Adrenal gland (tissue), 19 donors: ENCODE measurements around the gene MAP4K3. TPM values are rescaled to one million over a fixed set of nuclear protein-coding genes. Genes with fewer than 3 reads are reported as not detected.

Experiments used
- DNase-seq, 7 donors: peaks; one replicate each; pipeline ENCODE4 v3.0.0-alpha.2; 2019 to 2020
- H3K27ac ChIP-seq, 5 donors: fragments of 200-600 bp; sonication (generic) in 4 of 5; 1 replicate in 3 of 5; 2 replicates in 2 of 5; pipeline versions ENCODE4 v1.5.1 to v1.8.0; 2016 to 2020; ENCODE audit warnings: mild to moderate bottlenecking in 1 of 5
- H3K27me3 ChIP-seq: fragments of 200-600 bp; 2 replicates; pipeline ENCODE4 v1.8.0; 2021
- H3K36me3 ChIP-seq, 2 donors: fragments of 200-600 bp; replicated peaks in 1 of 2; 1 replicate in 1 of 2; 2 replicates in 1 of 2; pipeline versions ENCODE4 v1.5.1 to v1.8.0; 2018 to 2022
- H3K4me1 ChIP-seq, 2 donors: fragments of 200-600 bp; replicated peaks in 1 of 2; 1 replicate in 1 of 2; 2 replicates in 1 of 2; pipeline versions ENCODE4 v1.5.1 to v1.8.0; 2018 to 2021
- H3K4me3 ChIP-seq, 4 donors: fragments of 200-600 bp; sonication (generic) in 3 of 4; one replicate each; pipeline ENCODE4 v1.5.1; 2016 to 2018
- H3K9me3 ChIP-seq, 3 donors: fragments of 200-600 bp; sonication (generic) in 1 of 3; replicated peaks in 1 of 3; 1 replicate in 2 of 3; 2 replicates in 1 of 3; pipeline versions ENCODE4 v1.5.1 to v1.8.0; 2016 to 2021
- POLR2A ChIP-seq, 2 donors: fragments of 450-650 bp; IDR thresholded peaks; one replicate each; pipeline ENCODE4 v1.6.1; 2017; ENCODE audit warnings: antibody characterized with exemption in 2 of 2, mild to moderate bottlenecking in 2 of 2, moderate library complexity in 1 of 2
- WGBS, 4 donors: extraction: QIAGEN DNeasy Blood & Tissue Kit in 2 of 4; methylation state at CpG; one replicate each; pipeline versions ENCODE4 v1.1.5 to v1.1.7; 2013 to 2017; 5-methylcytosine and 5-hydroxymethylcytosine counted together
- intact Hi-C, 2 donors: fragments of 100-400 bp; cut with DNase I; formaldehyde crosslinking; loops; one replicate each; pipeline versions ENCODE4 v1.14.1 to v1.15.0; 2022 to 2023
- long read RNA-seq, 10 donors: library from polyadenylated mRNA in 3 of 10; unstranded in 2 of 10; stranded (forward) in 1 of 10; transcript quantifications; one replicate each; pipeline ENCODE4 v2.0.0 and lab custom pipeline, GENCODE V29; 2021 to 2026
- polyA plus RNA-seq, 3 donors: library from polyadenylated mRNA; stranded (reverse); fragments of 200-250 nt in 2 of 3; fragments of 350-450 nt in 1 of 3; fragmentation: Illumina TruSeq in 1 of 3; extraction: RNeasy Lipid Tissue Mini Kit (QIAGEN cat#74804) in 1 of 3; gene quantifications; one replicate each; pipeline ENCODE4 v1.2.3, GENCODE V29; 2013 to 2014
- total RNA-seq, 9 donors: library from RNA; depleted of rRNA in 4 of 9; stranded (reverse); fragments of >200 nt in 4 of 9; fragments of 120-200 nt in 1 of 9; fragmentation: NEBNext Ultra II Directional in 1 of 9; extraction: Animal tissue kit (Norgen Biotek cat#: 25700) in 1 of 9; gene quantifications; one replicate each; pipeline versions ENCODE4 v1.1.0 to v1.2.4, GENCODE V29; 2013 to 2023
- TF ChIP-seq, protein P1 (sequence below), 6 experiments: fragments of 450-650 bp in 4 of 6; fragments of 200-600 bp in 2 of 6; sonication (generic) in 1 of 6; IDR thresholded peaks; 1 replicate in 5 of 6; 2 replicates in 1 of 6; pipeline versions ENCODE4 v1.5.1 to v1.8.0; 2016 to 2021; ENCODE audit warnings: antibody characterized with exemption in 6 of 6, mild to moderate bottlenecking in 2 of 6, moderate library complexity in 1 of 6
- donor health status: healthy with polysubstance abuse.
- donor health status: Bipolar disorder and iron deficiency.
- donor health status: DM: yes; HTN: yes; CAD: no.
- donor health status: DM: no; HTN: no; CAD: no.
- donor health status: DM: no; HTN: no; CAD: no.
- donor health status: DM: yes; HTN: yes; CAD: no.

MAP4K3 gene
- total RNA-seq (10 to 100 TPM; 27.3 to 79.7 (median 48.8) TPM), polyA plus RNA-seq (10 to 100 TPM; 15.4 to 36.4 (median 16.7) TPM)
- long read RNA-seq, donor 1: 0 reads
- long read RNA-seq, donor 2, partial matches to known transcripts: 13 of 13 reads
- long read RNA-seq, donor 2, other reads (novel, unspliced or antisense): 0 of 13 reads
- long read RNA-seq, donor 3, full-length matches to known transcripts: 1 of 1 reads
- long read RNA-seq, donor 3, partial matches to known transcripts: 0 of 1 reads
- long read RNA-seq, donor 3, other reads (novel, unspliced or antisense): 0 of 1 reads
- long read RNA-seq, donor 4, partial matches to known transcripts: 0 of 1 reads
- long read RNA-seq, donor 4, other reads (novel, unspliced or antisense): 1 of 1 reads
- long read RNA-seq, donor 5, full-length matches to known transcripts: 47 of 61 reads
- long read RNA-seq, donor 5, partial matches to known transcripts: 3 of 61 reads
- long read RNA-seq, donor 5, other reads (novel, unspliced or antisense): 11 of 61 reads
- long read RNA-seq, donor 6, partial matches to known transcripts: 1 of 1 reads
- long read RNA-seq, donor 6, other reads (novel, unspliced or antisense): 0 of 1 reads
- long read RNA-seq, donor 7, partial matches to known transcripts: 7 of 9 reads
- long read RNA-seq, donor 7, other reads (novel, unspliced or antisense): 0 of 9 reads
- long read RNA-seq, donor 8, full-length matches to known transcripts: 2 of 2 reads
- long read RNA-seq, donor 8, partial matches to known transcripts: 0 of 2 reads
- long read RNA-seq, donor 8, other reads (novel, unspliced or antisense): 0 of 2 reads
- long read RNA-seq, donor 9, full-length matches to known transcripts: 2 of 69 reads
- long read RNA-seq, donor 9, partial matches to known transcripts: 51 of 69 reads
- long read RNA-seq, donor 9, other reads (novel, unspliced or antisense): 16 of 69 reads
- long read RNA-seq, donor 10, full-length matches to known transcripts: 1 of 1 reads
- long read RNA-seq, donor 10, partial matches to known transcripts: 0 of 1 reads
- long read RNA-seq, donor 10, other reads (novel, unspliced or antisense): 0 of 1 reads

DNA sequence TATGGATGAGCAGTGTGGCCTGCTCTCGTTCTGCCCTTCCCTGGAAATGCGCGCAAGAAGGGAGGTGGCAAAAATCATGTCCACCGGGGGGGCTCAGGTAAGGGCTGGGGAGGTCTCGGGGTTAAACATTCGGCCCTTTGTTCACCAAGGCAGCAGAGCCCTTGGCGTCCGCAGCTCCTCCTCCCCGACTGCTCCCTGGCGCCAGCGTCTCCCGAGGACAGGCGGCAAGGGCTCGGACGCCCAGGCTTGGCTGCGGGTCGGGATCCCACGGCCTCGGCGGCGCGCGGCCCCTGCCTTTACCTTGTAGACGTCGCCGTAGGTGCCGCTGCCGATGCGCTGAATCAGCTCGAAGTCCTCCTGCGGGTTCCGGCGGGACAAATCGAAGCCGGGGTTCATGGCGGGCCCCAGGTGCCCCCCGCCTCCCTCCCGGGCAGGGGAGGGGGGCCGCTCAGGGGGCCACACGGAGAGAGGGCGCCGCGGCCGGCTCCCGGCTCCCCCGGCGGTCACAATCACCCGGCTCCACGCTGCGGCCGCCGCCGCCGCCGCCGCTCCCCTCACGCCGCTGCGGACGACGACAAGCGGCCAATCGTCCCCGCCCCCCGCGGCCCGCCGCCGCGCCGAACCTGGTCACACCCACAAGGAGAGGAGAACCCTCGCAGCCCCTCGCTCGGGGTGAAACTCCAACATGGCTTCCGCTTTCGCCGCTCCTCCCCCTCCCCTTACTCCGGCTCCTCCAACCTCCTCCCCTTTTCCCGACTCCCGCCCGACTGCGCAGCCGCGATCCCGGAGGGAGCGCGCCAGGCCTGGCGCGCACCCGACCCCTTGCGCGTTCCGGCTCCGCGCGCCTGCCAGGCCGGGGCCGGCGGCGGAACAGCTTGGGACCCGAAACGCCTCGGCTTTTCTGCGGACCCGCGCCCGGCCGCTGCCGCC, at the start of gene MAP4K3:
Gene MAP4K3, minus strand, starts transcription at position 694 of the 930 bp plus-strand sequence. Its CDS starts 298 bp downstream, at position 396.
- intact Hi-C loops: loop anchor here (10.0 kb wide), 2 partner anchors 48 to 52 kb away; no protein-coding TSS in a partner anchor

DNA sequence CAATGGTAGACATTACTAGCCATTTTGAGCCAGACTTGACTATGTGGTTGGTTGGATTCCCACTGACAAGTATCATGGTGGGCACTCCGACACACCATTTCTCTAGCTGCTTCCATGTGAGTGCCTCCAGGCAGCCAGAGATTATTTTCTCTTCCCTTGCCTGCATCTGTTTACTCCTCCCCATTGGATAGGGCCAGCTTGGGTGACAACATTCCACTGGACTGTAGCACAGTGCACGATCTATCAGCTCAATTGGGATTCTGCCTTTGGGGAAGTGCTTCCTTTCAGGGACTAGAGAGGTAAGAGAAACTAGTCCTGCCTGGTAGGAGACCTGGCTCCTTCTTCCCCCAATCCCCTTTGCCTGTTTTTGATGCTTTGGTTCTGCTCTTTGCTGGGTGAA, 49.0 kb upstream of the MAP4K3 start:
- H3K4me1 ChIP-seq: peaks cover 21 to 38% of the 10 kb centered on the region in 2 donors
- intact Hi-C loops: loop anchor here in 1 of 2 donors (10.0 kb wide), 1 partner anchor 51 kb away; the partner anchor contains the start of gene MAP4K3
- no peak for DNase-seq
- TF ChIP-seq, protein P1, sequence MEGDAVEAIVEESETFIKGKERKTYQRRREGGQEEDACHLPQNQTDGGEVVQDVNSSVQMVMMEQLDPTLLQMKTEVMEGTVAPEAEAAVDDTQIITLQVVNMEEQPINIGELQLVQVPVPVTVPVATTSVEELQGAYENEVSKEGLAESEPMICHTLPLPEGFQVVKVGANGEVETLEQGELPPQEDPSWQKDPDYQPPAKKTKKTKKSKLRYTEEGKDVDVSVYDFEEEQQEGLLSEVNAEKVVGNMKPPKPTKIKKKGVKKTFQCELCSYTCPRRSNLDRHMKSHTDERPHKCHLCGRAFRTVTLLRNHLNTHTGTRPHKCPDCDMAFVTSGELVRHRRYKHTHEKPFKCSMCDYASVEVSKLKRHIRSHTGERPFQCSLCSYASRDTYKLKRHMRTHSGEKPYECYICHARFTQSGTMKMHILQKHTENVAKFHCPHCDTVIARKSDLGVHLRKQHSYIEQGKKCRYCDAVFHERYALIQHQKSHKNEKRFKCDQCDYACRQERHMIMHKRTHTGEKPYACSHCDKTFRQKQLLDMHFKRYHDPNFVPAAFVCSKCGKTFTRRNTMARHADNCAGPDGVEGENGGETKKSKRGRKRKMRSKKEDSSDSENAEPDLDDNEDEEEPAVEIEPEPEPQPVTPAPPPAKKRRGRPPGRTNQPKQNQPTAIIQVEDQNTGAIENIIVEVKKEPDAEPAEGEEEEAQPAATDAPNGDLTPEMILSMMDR (IDR thresholded peaks at IDR 0.05): no peak
- no peak for TF ChIP-seq POLR2A (IDR thresholded peaks at IDR 0.05)
- no peaks in the 10 kb centered on the region for H3K9me3 ChIP-seq
- H3K27me3 ChIP-seq: no peaks in the 10 kb centered on the region
- no peaks in the 10 kb centered on the region for H3K36me3 ChIP-seq
- no peak overlapping the region for H3K4me3 ChIP-seq
- 85 to 91% (median 88%) methylated on average over 2 of the region's 2 CpGs for WGBS, 4 donors
- H3K27ac ChIP-seq: no peak overlapping the region

More for the DNA sequence above, at the start of gene MAP4K3:
- H3K27ac ChIP-seq: peak within 1 kb of the TSS; percentile 19 to 96 (median 90)
- peak within 1 kb of the TSS; percentile 44 to 95 (median 74) for H3K4me3 ChIP-seq
- H3K36me3 ChIP-seq: no peaks in the 10 kb centered on the region
- DNase-seq: peak; percentile 92 to 96 (median 95)
- peak; percentile 52 to 84 for TF ChIP-seq POLR2A (IDR thresholded peaks at IDR 0.05)
- TF ChIP-seq, protein P1 (IDR thresholded peaks at IDR 0.05): no peak
- H3K27me3 ChIP-seq: no peaks in the 10 kb centered on the region
- no peaks in the 10 kb centered on the region for H3K9me3 ChIP-seq
- WGBS, 4 donors: 0% methylated on average over 1 to 109 of the region's 109 CpGs
- peaks cover 40 to 67% of the 10 kb centered on the region in 2 donors for H3K4me1 ChIP-seq

DNA sequence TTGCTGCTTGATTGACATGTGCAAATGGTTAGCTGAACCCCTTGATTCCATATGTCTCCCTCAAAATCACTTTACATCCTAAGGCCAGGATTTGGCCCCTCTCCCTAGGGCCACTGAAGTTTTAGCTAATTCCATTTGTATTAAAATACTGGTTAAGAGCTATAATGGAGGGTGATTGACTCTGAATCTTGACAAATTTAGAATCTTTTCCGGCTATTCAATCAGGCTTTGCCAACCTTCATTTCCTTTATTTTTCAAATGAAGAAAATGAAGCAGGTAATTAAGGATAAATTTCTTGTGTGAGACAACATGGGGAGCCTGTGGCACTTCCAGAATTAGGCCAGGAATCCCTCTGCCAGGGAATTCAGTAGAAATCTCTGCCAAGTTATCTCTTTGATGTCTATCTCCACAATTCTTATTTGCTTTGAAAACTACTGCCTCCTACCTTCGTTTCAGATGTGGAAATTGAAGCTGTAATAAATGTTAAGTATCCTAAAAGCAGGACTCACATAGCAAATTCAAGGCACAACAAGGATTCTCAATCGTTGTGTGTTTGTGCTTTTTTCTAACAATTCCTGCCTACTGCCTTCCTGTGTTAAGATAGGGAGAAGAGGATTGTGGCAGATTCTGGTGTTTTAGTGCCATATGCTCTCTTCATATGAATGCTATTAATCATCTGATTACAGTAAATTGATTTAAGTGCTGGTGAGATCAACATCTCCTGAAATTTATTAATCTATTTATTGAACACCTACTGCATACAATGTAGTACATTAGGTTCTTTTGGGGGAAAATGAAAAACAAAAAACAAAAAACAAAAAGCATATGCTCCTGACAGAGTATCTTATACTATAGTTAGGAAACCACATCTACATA, 47.8 kb upstream of the MAP4K3 start:
- WGBS, 4 donors: 38 to 51% (median 43%) methylated on average over 3 of the region's 3 CpGs
- peaks cover 21 to 38% of the 10 kb centered on the region in 2 donors for H3K4me1 ChIP-seq
- intact Hi-C loops: loop anchor here in 1 of 2 donors (10.0 kb wide), 1 partner anchor 50 kb away; the partner anchor contains the start of gene MAP4K3
- TF ChIP-seq, protein P1 (IDR thresholded peaks at IDR 0.05): no peak
- TF ChIP-seq POLR2A (IDR thresholded peaks at IDR 0.05): no peak
- no peaks in the 10 kb centered on the region for H3K27me3 ChIP-seq
- no peak overlapping the region for H3K4me3 ChIP-seq
- H3K36me3 ChIP-seq: no peaks in the 10 kb centered on the region
- no peaks in the 10 kb centered on the region for H3K9me3 ChIP-seq
- no peak for DNase-seq
- H3K27ac ChIP-seq: peak overlapping the region in 2 of 5 donors; percentile 5 to 33
